GM18499 (cell line): ENCODE results near the gene LRCH1.
"Not testable (repeated sequence)": the region's sequence is repeated elsewhere in the genome, so short reads cannot be mapped to it uniquely, and the experiment has no call there.

Source experiments
- ATAC-seq: cut with Tn5 transposase; IDR thresholded peaks from one replicate; pipeline ENCODE4 v1.9.1; 2021; ENCODE audit warnings: moderate number of reproducible peaks; ENCODE audit not compliant: insufficient read depth, unreplicated experiment

LRCH1 gene

GRCh38 chr13:46735425-46735824, 182.5 kb downstream of the LRCH1 start:
- ATAC-seq = no peak

- ATAC-seq = no peak
These were observed 183.8 kb downstream of the LRCH1 start for GRCh38 chr13:46736541-46737310.

- no peak for ATAC-seq
These were observed 185.1 kb downstream of the LRCH1 start for GRCh38 chr13:46738055-46738454.

GRCh38 chr13:46738766-46739165, 185.8 kb downstream of the LRCH1 start:
- no peak for ATAC-seq

DNA sequence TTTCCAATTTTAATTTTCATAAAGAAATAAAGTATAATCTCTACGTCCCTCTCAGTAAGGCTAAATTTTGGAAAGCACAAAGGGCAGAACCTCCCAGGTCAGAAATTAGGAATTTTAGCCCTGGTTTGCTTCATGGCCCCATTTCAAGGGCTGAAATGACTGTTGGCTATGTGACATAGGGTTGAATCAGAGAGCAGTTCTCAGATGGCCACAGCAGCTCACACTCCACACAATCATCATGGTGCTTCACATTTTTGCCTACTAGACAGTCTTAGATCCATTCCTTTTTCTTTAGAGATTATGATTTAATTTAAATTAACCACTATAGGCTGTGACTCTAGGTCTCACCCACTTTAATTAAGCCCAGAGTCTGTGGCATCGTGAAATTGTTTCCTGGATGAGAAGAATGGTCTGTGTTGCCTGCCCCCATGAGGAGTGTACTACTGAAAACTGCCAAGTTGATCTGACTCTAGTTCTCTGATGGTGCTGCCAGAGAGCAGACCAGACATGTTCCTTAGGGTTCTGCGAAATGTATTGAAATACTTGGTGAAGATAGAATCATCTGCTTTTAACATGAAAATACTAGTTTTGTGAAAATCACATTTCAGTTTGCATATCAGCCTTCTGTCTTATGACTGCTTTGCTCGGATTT, 186.6 kb downstream of the LRCH1 start:
- no peak for ATAC-seq

DNA sequence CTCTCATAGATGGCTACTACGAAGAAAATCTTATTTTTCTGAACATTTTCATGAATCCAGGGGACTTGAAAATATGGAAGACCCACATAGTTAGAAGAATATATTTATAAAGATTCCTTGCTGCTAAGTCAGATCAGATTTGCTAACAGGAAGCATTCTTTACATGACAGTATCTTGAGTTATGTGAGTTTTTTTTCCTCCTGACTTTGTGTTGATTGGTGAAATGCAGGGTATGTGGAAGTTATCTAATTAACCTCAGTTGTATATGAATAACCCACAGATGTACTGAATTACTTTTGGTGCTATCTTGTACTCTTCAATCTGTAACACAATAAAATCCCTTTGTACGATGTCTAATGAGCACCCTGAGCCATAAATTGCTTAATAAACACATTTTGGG, 190.2 kb downstream of the LRCH1 start:
- ATAC-seq = no peak

- ATAC-seq = no peak
These were observed 192.1 kb downstream of the LRCH1 start for GRCh38 chr13:46745062-46745461.

DNA sequence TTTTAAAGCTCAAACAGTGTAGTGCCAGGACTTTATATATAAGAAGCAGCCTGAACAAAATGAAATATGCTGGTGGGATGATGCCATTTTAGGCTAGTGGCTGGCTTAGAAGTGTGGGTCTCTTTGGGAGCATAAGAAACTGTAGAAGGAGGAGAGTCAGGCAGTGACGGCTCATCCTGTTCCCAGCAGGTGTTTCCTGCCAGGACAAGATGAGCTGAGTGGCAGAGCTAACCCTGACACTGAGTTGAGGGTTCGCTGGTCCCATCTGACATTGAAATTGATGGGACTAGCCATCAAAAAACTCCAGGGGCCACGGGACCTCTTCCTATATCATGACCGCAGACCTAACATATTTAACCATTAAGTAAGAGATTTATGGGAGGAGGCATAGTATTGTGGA, 192.7 kb downstream of the LRCH1 start:
- no peak for ATAC-seq

GRCh38 chr13:46747031-46747820, 194.3 kb downstream of the LRCH1 start:
- no peak for ATAC-seq

GRCh38 chr13:46748300-46748699, 195.3 kb downstream of the LRCH1 start:
- ATAC-seq = no peak

DNA sequence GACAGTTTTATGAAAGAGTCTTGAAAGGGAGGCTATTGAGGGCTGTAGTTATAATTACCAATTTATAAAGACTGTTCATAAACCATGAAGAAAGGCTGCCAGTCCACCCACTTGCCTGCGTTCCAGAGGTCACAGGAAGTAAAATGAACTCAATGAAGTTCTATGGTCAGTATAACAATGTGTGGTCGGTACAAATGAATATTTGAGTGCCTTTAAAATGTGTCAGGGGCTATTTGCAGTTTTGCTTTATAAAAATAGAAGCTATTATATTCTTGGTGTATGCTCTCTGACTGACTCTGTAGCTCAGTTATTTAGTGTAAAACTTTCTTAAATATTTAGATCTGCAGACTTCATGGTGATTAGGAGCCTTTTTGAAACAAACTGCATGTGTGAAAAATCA, 197.0 kb downstream of the LRCH1 start:
- ATAC-seq = no peak

GRCh38 chr13:46751811-46752635, 199.1 kb downstream of the LRCH1 start:
- ATAC-seq = no peak

DNA sequence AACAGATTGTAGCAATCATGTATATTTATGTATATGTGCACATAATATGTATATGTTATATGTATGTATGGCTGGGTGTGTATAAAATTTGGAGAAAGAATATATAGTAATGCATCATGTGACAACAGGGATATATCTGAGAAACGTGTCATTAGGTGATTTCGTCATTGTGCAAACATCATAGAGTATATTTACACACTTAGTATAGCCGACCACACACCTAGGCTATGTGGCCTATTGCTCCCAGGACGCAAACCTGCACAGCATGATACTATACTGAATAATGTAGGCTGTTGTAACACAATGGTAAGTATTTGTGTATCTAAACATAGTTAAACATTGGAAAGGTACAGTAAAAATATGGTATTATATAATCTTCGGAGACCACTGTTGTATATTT, 200.2 kb downstream of the LRCH1 start:
- no peak for ATAC-seq

- ATAC-seq = no peak
These were observed 200.9 kb downstream of the LRCH1 start for GRCh38 chr13:46753917-46754316.

DNA sequence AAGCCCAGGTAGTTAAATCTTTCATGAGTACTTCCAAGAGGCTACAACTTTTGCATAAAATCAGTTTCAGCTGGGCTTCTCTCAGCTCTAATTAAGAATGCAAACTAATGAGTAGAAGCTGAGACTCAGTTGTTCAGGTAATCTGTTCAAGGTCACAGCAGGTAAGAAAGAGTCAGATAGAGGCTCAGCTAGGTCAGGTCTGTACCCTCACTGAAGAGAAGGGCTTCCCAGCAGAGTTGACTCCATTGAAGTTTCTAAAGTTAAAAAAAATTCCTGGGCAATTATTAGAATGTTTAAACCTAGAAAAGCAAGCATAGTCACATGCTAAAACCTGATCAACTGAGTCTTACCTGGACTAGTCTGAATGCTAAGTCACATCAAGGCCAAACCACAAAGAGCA, 201.8 kb downstream of the LRCH1 start:
- no peak for ATAC-seq

DNA sequence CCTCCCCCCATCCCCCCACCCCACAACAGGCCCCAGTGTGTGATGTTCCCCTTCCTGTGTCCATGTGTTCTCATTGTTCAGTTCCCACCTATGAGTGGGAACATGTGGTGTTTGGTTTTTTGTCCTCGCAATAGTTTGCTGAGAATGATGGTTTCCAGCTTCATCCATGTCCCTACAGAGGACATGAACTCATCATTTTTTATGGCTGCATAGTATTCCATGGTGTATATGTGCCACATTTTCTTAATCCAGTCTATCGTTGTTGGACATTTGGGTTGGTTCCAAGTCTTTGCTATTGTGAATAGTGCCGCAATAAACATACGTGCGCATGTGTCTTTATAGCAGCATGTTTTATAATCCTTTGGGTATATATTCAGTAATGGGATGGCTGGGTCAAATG, 202.5 kb downstream of the LRCH1 start:
- ATAC-seq = not testable (repeated sequence)

DNA sequence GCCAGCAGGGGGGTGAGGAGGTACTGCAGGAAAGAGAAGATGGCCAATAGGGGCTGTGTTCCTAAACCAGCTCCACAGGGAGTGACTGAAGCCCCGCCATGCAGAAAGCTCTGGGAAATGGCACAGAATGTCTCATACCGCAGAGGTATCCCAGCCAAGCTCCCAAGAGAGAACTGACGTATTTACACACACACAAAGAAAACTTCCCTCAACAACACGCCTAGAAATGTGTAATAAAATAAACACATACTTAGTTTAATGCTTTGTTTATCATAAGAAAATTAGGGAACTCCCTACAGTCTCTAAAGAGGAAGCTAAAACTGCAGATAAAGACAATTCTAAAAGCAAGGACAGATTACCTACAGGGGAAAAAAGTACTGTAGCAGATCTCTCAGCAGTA, 204.0 kb downstream of the LRCH1 start:
- no peak for ATAC-seq

- ATAC-seq = no peak
These were observed 204.7 kb downstream of the LRCH1 start for GRCh38 chr13:46757640-46758039.

GRCh38 chr13:46759846-46760245, 206.9 kb downstream of the LRCH1 start:
- no peak for ATAC-seq

- no peak for ATAC-seq
These were observed 208.2 kb downstream of the LRCH1 start for GRCh38 chr13:46761174-46761573.
